Embryonic facial prominence (tissue), 1 donor: ENCODE results near the gene SSU72.
"Not testable (repeated sequence)": the region's sequence is repeated elsewhere in the genome, so short reads cannot be mapped to it uniquely, and the experiment has no call there.

Experiments
- DNase-seq: peaks from one replicate; pipeline ENCODE4 v3.0.0-alpha.2; 2016; ENCODE audit errors: extremely low spot score

Gene SSU72

GRCh38 chr1:1558591-1558990 is 16.1 kb downstream of the SSU72 start:
- no peak for DNase-seq

GRCh38 chr1:1557688-1558087 is 17.0 kb downstream of the SSU72 start:
- not testable (repeated sequence) for DNase-seq

GRCh38 chr1:1556961-1557360 is 17.7 kb downstream of the SSU72 start:
- not testable (repeated sequence) for DNase-seq

GRCh38 chr1:1556505-1556904 is 18.2 kb downstream of the SSU72 start:
- DNase-seq: no peak

GRCh38 chr1:1554926-1555915 is 19.4 kb downstream of the SSU72 start:
- DNase-seq: no peak

- no peak for DNase-seq
Measured at GRCh38 chr1:1554550-1554925, 20.1 kb downstream of the SSU72 start.

GRCh38 chr1:1553821-1554494 is 20.7 kb downstream of the SSU72 start:
- no peak for DNase-seq

- no peak for DNase-seq
Measured at GRCh38 chr1:1552263-1552639, 22.4 kb downstream of the SSU72 start.

- no peak for DNase-seq
Measured at GRCh38 chr1:1551524-1552262, 23.0 kb downstream of the SSU72 start.

GRCh38 chr1:1550591-1551432 is 23.9 kb downstream of the SSU72 start:
- DNase-seq: no peak

GRCh38 chr1:1550087-1550486 is 24.6 kb downstream of the SSU72 start:
- DNase-seq: no peak

GRCh38 chr1:1548591-1548990 is 26.1 kb downstream of the SSU72 start:
- DNase-seq: no peak

- no peak for DNase-seq
Measured at GRCh38 chr1:1547476-1547875, 27.2 kb downstream of the SSU72 start.

- no peak for DNase-seq
Measured at GRCh38 chr1:1547011-1547410, 27.7 kb downstream of the SSU72 start.

GRCh38 chr1:1545946-1546737 is 28.5 kb downstream of the SSU72 start:
- DNase-seq: no peak

GRCh38 chr1:1544544-1544943 is 30.1 kb downstream of the SSU72 start:
- no peak for DNase-seq

GRCh38 chr1:1543706-1544099 is 31.0 kb downstream of the SSU72 start:
- DNase-seq: no peak

- DNase-seq: no peak
Measured at GRCh38 chr1:1542766-1543705, 31.6 kb downstream of the SSU72 start.

- DNase-seq: no peak
Measured at GRCh38 chr1:1541956-1542765, 32.5 kb downstream of the SSU72 start.
